Kidney (tissue), 14 donors: Measurements from ENCODE around the gene FAM89B. TPM values are rescaled to one million over a fixed set of nuclear protein-coding genes. Genes with fewer than 3 reads are reported as not detected.

Experiments
- DNase-seq, 5 donors: peaks; one replicate each; pipeline ENCODE4 v3.0.0-alpha.2; 2013 to 2020
- FAIRE-seq: peaks from 2 replicates; lab custom pipeline; 2012; peaks lifted over from hg19 to GRCh38; lab: Jason Lieb, UNC
- H3K27ac ChIP-seq, 2 donors: one replicate each; pipeline ENCODE4 v1.7.0; 2013; ENCODE audit warnings: low read depth in 2 of 2, low read length in 2 of 2, inconsistent platforms in 1 of 2
- H3K27me3 ChIP-seq: one replicate; pipeline ENCODE4 v1.7.1; 2013; ENCODE audit warnings: low read length, inconsistent platforms; ENCODE audit not compliant: control insufficient read depth, insufficient read depth
- H3K36me3 ChIP-seq, 3 donors: one replicate each; pipeline versions ENCODE4 v1.7.0 to v1.7.1; 2013; ENCODE audit warnings: low read length in 3 of 3, control low read depth in 1 of 3, inconsistent platforms in 1 of 3; ENCODE audit not compliant: insufficient read depth in 3 of 3, control insufficient read depth in 2 of 3
- H3K4me1 ChIP-seq, 3 donors: one replicate each; pipeline versions ENCODE4 v1.7.0 to v1.7.1; 2013; ENCODE audit warnings: low read length in 3 of 3, inconsistent platforms in 1 of 3, low read depth in 1 of 3; ENCODE audit not compliant: control insufficient read depth in 2 of 3, insufficient read depth in 2 of 3
- H3K4me3 ChIP-seq, 3 donors: one replicate each; pipeline versions ENCODE4 v1.7.0 to v1.8.1; 2013; ENCODE audit warnings: low read length in 3 of 3, control low read depth in 1 of 3, inconsistent platforms in 1 of 3
- H3K9ac ChIP-seq, 3 donors: one replicate each; pipeline versions ENCODE4 v1.7.0 to v1.7.1; 2013; ENCODE audit warnings: low read length in 3 of 3, control low read depth in 1 of 3, inconsistent platforms in 1 of 3
- H3K9me3 ChIP-seq, 3 donors: one replicate each; pipeline versions ENCODE4 v1.7.0 to v1.7.1; 2013; ENCODE audit warnings: low read length in 3 of 3, control low read depth in 1 of 3, inconsistent platforms in 1 of 3; ENCODE audit not compliant: control insufficient read depth in 2 of 3, insufficient read depth in 1 of 3
- CTCF ChIP-seq: IDR thresholded peaks from 3 replicates; pipeline ENCODE4 v1.5.1; 2012; ENCODE audit warnings: mild to moderate bottlenecking, moderate library complexity, borderline replicate concordance; ENCODE audit not compliant: insufficient read depth; ENCODE audit errors: extremely low read depth
- intact Hi-C: fragments of 100-400 bp; cut with DNase I; formaldehyde crosslinking; loops from one replicate; pipeline ENCODE4 v1.11.1; 2022
- polyA plus RNA-seq: library from polyadenylated mRNA; stranded (reverse); fragments of 350-450 nt; fragmentation: Illumina TruSeq; extraction: RNeasy Lipid Tissue Mini Kit (QIAGEN cat#74804); gene quantifications from one replicate; pipeline ENCODE4 v1.2.3, GENCODE V29; 2014; ENCODE audit warnings: low read depth, low replicate concordance; ENCODE audit not compliant: insufficient read depth
- total RNA-seq: library from RNA; stranded (reverse); fragmentation: NEBNext Ultra II Directional; extraction: Animal tissue kit (Norgen Biotek cat#: 25700); gene quantifications from one replicate; pipeline ENCODE4 v1.2.1, GENCODE V29; 2021
- donor health status: control.
- donor health status: control.
- donor health status: control.
- donor health status: control.
- donor health status: control.
- donor health status: DM: yes; HTN: yes; CAD: no.
- donor health status: Normal renal cell carcinoma (clear cell type).

Gene FAM89B
- total and polyA plus RNA-seq, 2 donors from 2014 or later: 33.5 to 36.7 TPM

DNA sequence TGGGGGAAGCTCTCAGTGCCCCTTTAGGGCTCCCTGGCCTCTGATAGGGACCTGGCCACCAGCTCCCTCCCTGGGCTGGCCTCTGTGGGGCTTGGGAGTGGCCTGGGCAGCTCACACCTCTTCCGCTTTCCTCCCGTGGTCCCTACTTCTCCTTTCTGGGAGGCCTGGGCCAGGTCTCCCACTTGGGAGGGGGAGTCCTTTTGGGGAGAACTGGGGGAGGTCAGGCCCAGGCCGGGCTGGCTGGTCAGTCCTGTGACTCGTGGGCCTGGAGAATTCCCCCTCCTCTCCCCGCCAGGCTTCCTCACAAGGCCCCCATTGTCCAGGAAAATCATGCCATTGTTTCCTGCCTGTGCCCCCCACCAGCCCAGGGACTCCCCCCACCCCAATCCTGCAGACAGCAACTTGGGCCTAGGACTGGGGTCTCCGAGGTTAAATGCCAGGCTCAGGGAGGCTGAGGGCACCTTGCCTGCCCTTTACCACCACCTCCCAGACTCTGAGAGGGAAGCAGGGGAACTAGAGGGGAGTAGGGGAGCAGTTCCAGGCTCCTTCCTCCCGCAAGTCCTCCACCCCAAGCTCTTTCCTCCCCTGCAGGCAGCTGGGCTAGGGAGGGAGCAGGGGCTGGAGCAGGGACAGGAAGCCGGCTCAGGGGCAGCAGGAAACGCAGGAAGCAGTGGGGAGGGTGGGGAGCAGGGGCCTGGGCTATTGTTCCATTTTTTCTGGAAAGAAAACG, 38.9 kb downstream of the FAM89B start:
- FAIRE-seq (no peak), DNase-seq (peak in 2 of 5 donors; percentile 60 to 83)
- Histone ChIP-seq H3K4me3 (peak overlapping the region in 2 of 3 donors; percentile 4 to 79), H3K4me1 (peaks cover 0 to 46% (median 0%) of the 10 kb centered on the region in 3 donors), H3K9ac (peak overlapping the region in 1 of 3 donors; percentile 80), H3K27me3 (no peaks in the 10 kb centered on the region), H3K36me3 (peaks cover 0 to 6% (median 4%) of the 10 kb centered on the region in 3 donors), H3K9me3 (no peaks in the 10 kb centered on the region), H3K27ac (peak overlapping the region; percentile 60 to 76)
- no peak for TF ChIP-seq CTCF
- intact Hi-C loops: no loop called here

GRCh38 chr11:65611758-65612603, 39.6 kb downstream of the FAM89B start:
- peaks cover 0 to 50% (median 0%) of the 10 kb centered on the region in 3 donors for H3K4me1 ChIP-seq
- H3K36me3 ChIP-seq: peaks cover 0 to 6% (median 4%) of the 10 kb centered on the region in 3 donors
- intact Hi-C loops: no loop called here
- H3K4me3 ChIP-seq: peak overlapping the region; percentile 20 to 79 (median 49)
- no peaks in the 10 kb centered on the region for H3K27me3 ChIP-seq
- H3K27ac ChIP-seq: peak overlapping the region; percentile 51 to 76
- DNase-seq (no peak), FAIRE-seq (no peak)
- H3K9ac ChIP-seq: peak overlapping the region in 2 of 3 donors; percentile 7 to 80
- no peak for TF ChIP-seq CTCF
- H3K9me3 ChIP-seq: no peaks in the 10 kb centered on the region

DNA sequence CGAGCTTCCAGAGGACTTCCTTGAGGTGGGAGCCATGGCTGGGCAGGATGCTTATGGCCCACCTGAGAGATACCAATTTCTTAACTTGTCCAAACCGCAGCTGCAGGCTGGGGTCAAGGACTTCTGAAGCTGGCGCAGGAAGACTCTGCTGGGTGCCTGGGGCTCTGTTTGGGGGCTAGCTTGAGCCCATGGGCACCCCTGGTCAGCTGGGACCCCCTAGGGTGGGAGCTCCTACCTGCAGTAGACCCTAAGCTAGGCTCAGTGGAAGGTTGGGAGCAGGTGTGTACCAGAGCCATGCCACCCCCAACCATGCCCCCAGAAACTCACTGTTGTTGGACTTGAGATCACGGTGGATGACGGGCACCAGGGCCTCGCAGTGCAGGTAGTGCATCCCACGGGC, 40.4 kb downstream of the FAM89B start:
- intact Hi-C loops: no loop called here
- H3K4me1 ChIP-seq: peaks cover 0 to 50% (median 0%) of the 10 kb centered on the region in 3 donors
- no peaks in the 10 kb centered on the region for H3K27me3 ChIP-seq
- H3K27ac ChIP-seq: peak overlapping the region; percentile 76 to 82
- peak overlapping the region in 2 of 3 donors; percentile 43 to 80 for H3K9ac ChIP-seq
- FAIRE-seq (no peak), DNase-seq (no peak)
- H3K9me3 ChIP-seq: no peaks in the 10 kb centered on the region
- no peak for TF ChIP-seq CTCF
- H3K4me3 ChIP-seq: peak overlapping the region; percentile 20 to 79 (median 49)
- peaks cover 0 to 10% (median 6%) of the 10 kb centered on the region in 3 donors for H3K36me3 ChIP-seq
